ENCODE results near the gene TP53AIP1.

TP53AIP1 gene

GRCh38 chr11:128917144-128917724 lies 25.4 kb downstream of the TP53AIP1 start:
- no peak overlapping the region for H3K27ac Mint-ChIP-seq

GRCh38 chr11:128916681-128917080 lies 26.0 kb downstream of the TP53AIP1 start:
- no peak overlapping the region for H3K27ac Mint-ChIP-seq
- H3K4me3 Mint-ChIP-seq: no peak overlapping the region
- H3K27me3 Mint-ChIP-seq (ENCODE audit: low read depth): peaks cover 29% of the 10 kb centered on the region
- no peaks in the 10 kb centered on the region for H3K36me3 Mint-ChIP-seq (ENCODE audit: low read depth)
- no peaks in the 10 kb centered on the region for H3K9me3 Mint-ChIP-seq
- TF ChIP-seq CTCF (IDR thresholded peaks at IDR 0.05; ENCODE audit: unreplicated experiment in 3 of 3): no peak
- peaks cover 6% of the 10 kb centered on the region for H3K4me1 Mint-ChIP-seq

More at GRCh38 chr11:128917144-128917724, 25.4 kb downstream of the TP53AIP1 start:
- no peaks in the 10 kb centered on the region for H3K9me3 Mint-ChIP-seq
- TF ChIP-seq CTCF (IDR thresholded peaks at IDR 0.05; ENCODE audit: unreplicated experiment in 3 of 3): no peak
- H3K4me3 Mint-ChIP-seq: no peak overlapping the region
- H3K27me3 Mint-ChIP-seq (ENCODE audit: low read depth): peaks cover 29% of the 10 kb centered on the region
- H3K4me1 Mint-ChIP-seq: peaks cover 6% of the 10 kb centered on the region
- no peaks in the 10 kb centered on the region for H3K36me3 Mint-ChIP-seq (ENCODE audit: low read depth)

- Mint-ChIP-seq H3K27me3 (ENCODE audit: low read depth) (peaks cover 31% of the 10 kb centered on the region), H3K36me3 (ENCODE audit: low read depth) (no peaks in the 10 kb centered on the region), H3K4me3 (no peak overlapping the region), H3K27ac (no peak overlapping the region), H3K9me3 (no peaks in the 10 kb centered on the region), H3K4me1 (peaks cover 6% of the 10 kb centered on the region)
- no peak for TF ChIP-seq CTCF (IDR thresholded peaks at IDR 0.05; ENCODE audit: unreplicated experiment in 3 of 3)
Observed at GRCh38 chr11:128916037-128916572, 26.6 kb downstream of the TP53AIP1 start.

GRCh38 chr11:128915149-128915521 lies 27.5 kb downstream of the TP53AIP1 start:
- no peaks in the 10 kb centered on the region for H3K9me3 Mint-ChIP-seq
- no peak overlapping the region for H3K4me3 Mint-ChIP-seq
- TF ChIP-seq CTCF (IDR thresholded peaks at IDR 0.05; ENCODE audit: unreplicated experiment in 3 of 3): no peak

GRCh38 chr11:128914216-128915148 lies 28.2 kb downstream of the TP53AIP1 start:
- Mint-ChIP-seq H3K4me1 (peaks cover 6% of the 10 kb centered on the region), H3K9me3 (no peaks in the 10 kb centered on the region), H3K27ac (no peak overlapping the region), H3K4me3 (no peak overlapping the region), H3K36me3 (ENCODE audit: low read depth) (no peaks in the 10 kb centered on the region), H3K27me3 (ENCODE audit: low read depth) (peaks cover 33% of the 10 kb centered on the region)
- TF ChIP-seq CTCF (IDR thresholded peaks at IDR 0.05; ENCODE audit: unreplicated experiment in 3 of 3): no peak

More at GRCh38 chr11:128915149-128915521, 27.5 kb downstream of the TP53AIP1 start:
- Mint-ChIP-seq H3K36me3 (ENCODE audit: low read depth) (no peaks in the 10 kb centered on the region), H3K27ac (no peak overlapping the region), H3K27me3 (ENCODE audit: low read depth) (peaks cover 33% of the 10 kb centered on the region), H3K4me1 (peaks cover 6% of the 10 kb centered on the region)
